Vagina (tissue), 2 donors: ENCODE data around the gene ABCA10. TPM values are rescaled to one million over a fixed set of nuclear protein-coding genes. Genes with fewer than 3 reads are reported as not detected.
A peak's percentile ranks its signal among the peaks of the same experiment; 100 is the strongest.

Source experiments
- DNase-seq, 2 donors: peaks; one replicate each; pipeline ENCODE4 v3.0.0-alpha.2; 2017; ENCODE audit errors: extremely low spot score in 2 of 2
- H3K27ac ChIP-seq: fragments of 200-600 bp; sonication (generic); one replicate; pipeline ENCODE4 v1.5.1; 2019
- H3K27me3 ChIP-seq: fragments of 200-600 bp; sonication (generic); one replicate; pipeline ENCODE4 v1.5.1; 2019
- H3K36me3 ChIP-seq, 2 donors: fragments of 200-600 bp; sonication (generic); one replicate each; pipeline ENCODE4 v1.5.1; 2017 to 2019
- H3K4me1 ChIP-seq: fragments of 200-600 bp; sonication (generic); one replicate; pipeline ENCODE4 v1.5.1; 2019
- H3K4me3 ChIP-seq, 2 donors: fragments of 200-600 bp; sonication (generic); 1 replicate in 1 of 2; 2 replicates in 1 of 2; pipeline ENCODE4 v1.5.1; 2016 to 2019
- H3K9me3 ChIP-seq: fragments of 200-600 bp; sonication (generic); one replicate; pipeline ENCODE4 v1.5.1; 2019
- POLR2A ChIP-seq, 2 donors: fragments of 450-650 bp; IDR thresholded peaks; one replicate each; pipeline ENCODE4 v1.6.1; 2017; ENCODE audit warnings: antibody characterized with exemption in 2 of 2, mild to moderate bottlenecking in 2 of 2, moderate library complexity in 2 of 2
- POLR2AphosphoS5 ChIP-seq, 2 donors: sonication (generic); formaldehyde crosslinking; IDR thresholded peaks; one replicate each; pipeline ENCODE4 v1.9.0; 2017; ENCODE audit warnings: antibody characterized with exemption in 2 of 2, mild to moderate bottlenecking in 2 of 2, low read depth in 1 of 2; ENCODE audit not compliant: insufficient read depth in 1 of 2
- intact Hi-C: fragments of 100-400 bp; cut with DNase I; formaldehyde crosslinking; loops from one replicate; pipeline ENCODE4 v1.15.1; 2023
- total RNA-seq: library from RNA; depleted of rRNA; stranded (reverse); fragments of >200 nt; gene quantifications from one replicate; pipeline ENCODE4 v1.2.3, GENCODE V29; 2016
- TF ChIP-seq, protein P1 (sequence below), 3 experiments: fragments of 450-650 bp in 2 of 3; fragments of 200-600 bp in 1 of 3; sonication (generic) in 1 of 3; IDR thresholded peaks; one replicate each; pipeline ENCODE4 v1.5.1; 2017 to 2019; ENCODE audit warnings: antibody characterized with exemption in 3 of 3, mild to moderate bottlenecking in 2 of 3, moderate library complexity in 2 of 3

Gene ABCA10
- total RNA-seq, 1 donor from 2014 or later = 32.2 TPM

DNA sequence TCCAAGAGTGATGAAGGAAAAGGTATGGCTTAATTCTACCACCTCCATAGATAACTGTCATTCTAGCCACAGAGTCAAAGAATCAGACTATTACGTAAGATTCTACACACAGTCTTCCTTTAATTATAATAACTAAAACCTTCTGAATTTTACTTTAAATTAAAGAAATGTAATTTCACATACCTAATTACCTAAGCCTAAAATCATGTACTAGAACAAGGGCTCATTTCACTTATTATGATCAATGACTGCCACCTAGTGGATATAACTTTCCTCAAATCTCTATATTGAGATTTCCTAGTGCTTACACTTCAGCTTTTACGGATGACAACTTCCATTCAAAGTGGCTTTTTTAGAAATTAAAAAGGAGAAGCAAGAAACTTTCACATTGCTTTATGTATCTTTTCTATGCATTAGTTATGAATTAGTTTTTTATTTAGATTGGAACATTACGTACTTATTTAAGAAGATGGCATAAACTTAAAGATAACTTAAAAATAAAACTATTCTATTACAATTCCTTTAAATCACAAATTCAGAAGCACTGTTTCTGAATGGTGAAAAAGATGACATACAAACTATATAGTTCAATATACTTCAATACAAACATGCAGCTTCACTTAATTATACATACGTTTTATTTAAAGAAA, 18.2 kb upstream of the ABCA10 start:
- Histone ChIP-seq H3K27ac (no peak overlapping the region), H3K36me3 (peaks cover 0 to 7% of the 10 kb centered on the region in 2 donors), H3K27me3 (no peaks in the 10 kb centered on the region), H3K9me3 (no peaks in the 10 kb centered on the region), H3K4me3 (no peak overlapping the region), H3K4me1 (no peaks in the 10 kb centered on the region)
- intact Hi-C loops = no loop called here
- no peak for DNase-seq
- TF ChIP-seq POLR2AphosphoS5 (IDR thresholded peaks at IDR 0.05; ENCODE audit: insufficient read depth in 1 of 2, low read depth in 1 of 2) (no peak), POLR2A (IDR thresholded peaks at IDR 0.05) (no peak)
- TF ChIP-seq, protein P1, sequence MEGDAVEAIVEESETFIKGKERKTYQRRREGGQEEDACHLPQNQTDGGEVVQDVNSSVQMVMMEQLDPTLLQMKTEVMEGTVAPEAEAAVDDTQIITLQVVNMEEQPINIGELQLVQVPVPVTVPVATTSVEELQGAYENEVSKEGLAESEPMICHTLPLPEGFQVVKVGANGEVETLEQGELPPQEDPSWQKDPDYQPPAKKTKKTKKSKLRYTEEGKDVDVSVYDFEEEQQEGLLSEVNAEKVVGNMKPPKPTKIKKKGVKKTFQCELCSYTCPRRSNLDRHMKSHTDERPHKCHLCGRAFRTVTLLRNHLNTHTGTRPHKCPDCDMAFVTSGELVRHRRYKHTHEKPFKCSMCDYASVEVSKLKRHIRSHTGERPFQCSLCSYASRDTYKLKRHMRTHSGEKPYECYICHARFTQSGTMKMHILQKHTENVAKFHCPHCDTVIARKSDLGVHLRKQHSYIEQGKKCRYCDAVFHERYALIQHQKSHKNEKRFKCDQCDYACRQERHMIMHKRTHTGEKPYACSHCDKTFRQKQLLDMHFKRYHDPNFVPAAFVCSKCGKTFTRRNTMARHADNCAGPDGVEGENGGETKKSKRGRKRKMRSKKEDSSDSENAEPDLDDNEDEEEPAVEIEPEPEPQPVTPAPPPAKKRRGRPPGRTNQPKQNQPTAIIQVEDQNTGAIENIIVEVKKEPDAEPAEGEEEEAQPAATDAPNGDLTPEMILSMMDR (IDR thresholded peaks at IDR 0.05) = peak; percentile 57 to 62 (median 62)

DNA sequence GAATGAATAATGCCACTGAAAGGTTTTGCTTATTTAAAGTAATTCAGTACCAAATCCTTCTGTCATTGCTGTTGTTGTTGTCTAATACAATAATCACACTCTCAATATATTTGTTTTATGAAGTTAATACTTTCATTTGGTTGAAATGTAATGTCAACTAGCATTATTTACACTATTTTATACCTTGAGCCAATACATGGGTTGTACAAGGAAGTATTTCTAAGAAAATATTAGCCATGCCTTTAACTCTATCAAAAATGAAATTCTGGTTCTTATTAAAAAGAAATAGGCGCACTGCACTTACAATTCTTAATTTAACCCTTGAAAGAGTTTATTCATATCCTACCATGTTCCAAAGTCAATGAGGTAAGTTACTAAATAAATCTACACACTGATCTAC, 17.6 kb upstream of the ABCA10 start:
- no peak overlapping the region for H3K4me3 ChIP-seq
- no peaks in the 10 kb centered on the region for H3K9me3 ChIP-seq
- TF ChIP-seq POLR2A (IDR thresholded peaks at IDR 0.05) (no peak), POLR2AphosphoS5 (IDR thresholded peaks at IDR 0.05; ENCODE audit: insufficient read depth in 1 of 2, low read depth in 1 of 2) (no peak)
- TF ChIP-seq, protein P1 (IDR thresholded peaks at IDR 0.05) = no peak
- no peak overlapping the region for H3K27ac ChIP-seq
- H3K4me1 ChIP-seq = no peaks in the 10 kb centered on the region
- peaks cover 0 to 7% of the 10 kb centered on the region in 2 donors for H3K36me3 ChIP-seq
- intact Hi-C loops = no loop called here
- DNase-seq = no peak
- H3K27me3 ChIP-seq = no peaks in the 10 kb centered on the region

DNA sequence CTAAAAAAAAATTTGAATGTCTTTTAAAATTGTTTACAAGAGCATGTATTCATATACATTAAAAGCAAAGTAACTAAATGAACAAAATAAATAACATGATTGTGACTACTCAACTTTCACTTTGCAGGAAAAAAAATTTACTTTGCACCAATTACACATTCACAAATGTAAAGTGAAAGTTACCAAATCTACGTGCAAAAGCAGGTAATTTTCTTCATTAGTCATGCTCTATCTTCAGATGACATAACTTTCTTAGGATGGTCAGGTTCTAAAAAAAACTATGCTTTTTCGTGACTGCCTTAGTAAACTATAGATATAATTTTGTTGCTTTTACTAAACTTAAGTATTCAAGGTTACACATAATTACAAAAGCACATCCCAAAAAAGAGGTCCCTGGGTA, 17.0 kb upstream of the ABCA10 start:
- H3K36me3 ChIP-seq = peaks cover 0 to 7% of the 10 kb centered on the region in 2 donors
- H3K4me1 ChIP-seq = no peaks in the 10 kb centered on the region
- H3K27me3 ChIP-seq = no peaks in the 10 kb centered on the region
- no peaks in the 10 kb centered on the region for H3K9me3 ChIP-seq
- no peak for DNase-seq
- no peak overlapping the region for H3K4me3 ChIP-seq
- TF ChIP-seq POLR2A (IDR thresholded peaks at IDR 0.05) = no peak
- TF ChIP-seq POLR2AphosphoS5 (IDR thresholded peaks at IDR 0.05; ENCODE audit: insufficient read depth in 1 of 2, low read depth in 1 of 2) = no peak
- TF ChIP-seq, protein P1 (IDR thresholded peaks at IDR 0.05) = no peak
- intact Hi-C loops = no loop called here
- H3K27ac ChIP-seq = no peak overlapping the region

- no peak for DNase-seq
- H3K27ac ChIP-seq = no peak overlapping the region
- TF ChIP-seq POLR2A (IDR thresholded peaks at IDR 0.05) (no peak), POLR2AphosphoS5 (IDR thresholded peaks at IDR 0.05; ENCODE audit: insufficient read depth in 1 of 2, low read depth in 1 of 2) (no peak)
- TF ChIP-seq, protein P1 (IDR thresholded peaks at IDR 0.05) = no peak
- H3K4me1 ChIP-seq = no peaks in the 10 kb centered on the region
- no peaks in the 10 kb centered on the region for H3K9me3 ChIP-seq
- intact Hi-C loops = no loop called here
- H3K4me3 ChIP-seq = no peak overlapping the region
- H3K36me3 ChIP-seq = peaks cover 0 to 7% of the 10 kb centered on the region in 2 donors
- H3K27me3 ChIP-seq = no peaks in the 10 kb centered on the region
These were observed 11.3 kb upstream of the ABCA10 start for GRCh38 chr17:69239611-69240600.
